ENCODE data around the gene CBR4. TPM values are rescaled to one million over a fixed set of nuclear protein-coding genes. Genes with fewer than 3 reads are reported as not detected.
A peak's percentile ranks its signal among the peaks of the same experiment; 100 is the strongest.

CBR4 gene
- total RNA-seq (ENCODE audit: low replicate concordance): 23.4 and 34.6 TPM in 2 replicates

DNA sequence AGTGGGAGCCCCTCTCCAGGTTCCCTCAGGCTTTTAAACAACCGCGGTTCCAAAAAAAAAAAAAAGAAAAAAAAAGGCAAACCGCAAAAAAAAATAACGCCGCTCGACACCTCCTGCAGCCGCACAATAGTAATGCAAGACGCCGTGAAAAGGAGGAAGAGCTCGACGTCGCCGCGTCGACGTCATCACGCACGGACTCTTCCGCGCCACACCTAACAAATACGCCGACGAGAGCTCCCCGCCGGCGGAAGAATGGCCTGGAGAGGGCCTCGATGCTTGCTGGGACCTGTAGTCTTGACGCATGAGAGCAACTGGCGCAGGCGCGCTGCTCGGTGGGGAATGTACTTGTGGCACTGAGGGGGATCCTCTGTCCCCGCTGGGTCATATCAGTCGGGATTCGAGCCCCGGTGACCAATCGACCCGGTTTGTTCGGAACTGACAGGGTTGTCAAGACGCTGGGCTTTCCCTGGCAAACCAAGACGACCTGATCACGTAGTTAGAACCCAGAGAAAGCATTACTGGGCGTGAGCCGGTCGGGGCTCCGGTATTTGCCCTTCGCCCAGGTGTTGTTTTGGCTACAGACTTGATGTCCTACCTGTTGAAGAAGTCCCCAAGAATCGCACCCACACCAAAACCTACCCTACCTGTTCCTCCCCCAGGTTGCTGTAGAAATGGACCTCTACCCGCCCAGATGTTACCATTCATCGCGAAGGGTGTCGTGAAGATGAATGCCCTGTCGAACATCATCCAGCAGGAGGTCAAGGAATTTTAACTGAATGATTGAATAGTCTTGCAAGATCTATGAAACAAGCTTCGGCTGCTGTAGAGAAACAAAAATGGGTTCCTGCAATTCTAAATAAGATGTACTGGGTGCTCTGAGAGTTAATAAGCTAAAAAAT, at the start of gene CBR4:
TSS of gene CBR4 (minus strand) at position 131 of the 899 bp plus-strand sequence. CDS start 166 bp downstream, outside the sequence.
- DNase-seq (ENCODE audit: low read depth): peak; percentile 98
- TF ChIP-seq, protein P1, sequence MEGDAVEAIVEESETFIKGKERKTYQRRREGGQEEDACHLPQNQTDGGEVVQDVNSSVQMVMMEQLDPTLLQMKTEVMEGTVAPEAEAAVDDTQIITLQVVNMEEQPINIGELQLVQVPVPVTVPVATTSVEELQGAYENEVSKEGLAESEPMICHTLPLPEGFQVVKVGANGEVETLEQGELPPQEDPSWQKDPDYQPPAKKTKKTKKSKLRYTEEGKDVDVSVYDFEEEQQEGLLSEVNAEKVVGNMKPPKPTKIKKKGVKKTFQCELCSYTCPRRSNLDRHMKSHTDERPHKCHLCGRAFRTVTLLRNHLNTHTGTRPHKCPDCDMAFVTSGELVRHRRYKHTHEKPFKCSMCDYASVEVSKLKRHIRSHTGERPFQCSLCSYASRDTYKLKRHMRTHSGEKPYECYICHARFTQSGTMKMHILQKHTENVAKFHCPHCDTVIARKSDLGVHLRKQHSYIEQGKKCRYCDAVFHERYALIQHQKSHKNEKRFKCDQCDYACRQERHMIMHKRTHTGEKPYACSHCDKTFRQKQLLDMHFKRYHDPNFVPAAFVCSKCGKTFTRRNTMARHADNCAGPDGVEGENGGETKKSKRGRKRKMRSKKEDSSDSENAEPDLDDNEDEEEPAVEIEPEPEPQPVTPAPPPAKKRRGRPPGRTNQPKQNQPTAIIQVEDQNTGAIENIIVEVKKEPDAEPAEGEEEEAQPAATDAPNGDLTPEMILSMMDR (IDR thresholded peaks at IDR 0.05; ENCODE audit: insufficient read depth, low read length): peak; percentile 39

DNA sequence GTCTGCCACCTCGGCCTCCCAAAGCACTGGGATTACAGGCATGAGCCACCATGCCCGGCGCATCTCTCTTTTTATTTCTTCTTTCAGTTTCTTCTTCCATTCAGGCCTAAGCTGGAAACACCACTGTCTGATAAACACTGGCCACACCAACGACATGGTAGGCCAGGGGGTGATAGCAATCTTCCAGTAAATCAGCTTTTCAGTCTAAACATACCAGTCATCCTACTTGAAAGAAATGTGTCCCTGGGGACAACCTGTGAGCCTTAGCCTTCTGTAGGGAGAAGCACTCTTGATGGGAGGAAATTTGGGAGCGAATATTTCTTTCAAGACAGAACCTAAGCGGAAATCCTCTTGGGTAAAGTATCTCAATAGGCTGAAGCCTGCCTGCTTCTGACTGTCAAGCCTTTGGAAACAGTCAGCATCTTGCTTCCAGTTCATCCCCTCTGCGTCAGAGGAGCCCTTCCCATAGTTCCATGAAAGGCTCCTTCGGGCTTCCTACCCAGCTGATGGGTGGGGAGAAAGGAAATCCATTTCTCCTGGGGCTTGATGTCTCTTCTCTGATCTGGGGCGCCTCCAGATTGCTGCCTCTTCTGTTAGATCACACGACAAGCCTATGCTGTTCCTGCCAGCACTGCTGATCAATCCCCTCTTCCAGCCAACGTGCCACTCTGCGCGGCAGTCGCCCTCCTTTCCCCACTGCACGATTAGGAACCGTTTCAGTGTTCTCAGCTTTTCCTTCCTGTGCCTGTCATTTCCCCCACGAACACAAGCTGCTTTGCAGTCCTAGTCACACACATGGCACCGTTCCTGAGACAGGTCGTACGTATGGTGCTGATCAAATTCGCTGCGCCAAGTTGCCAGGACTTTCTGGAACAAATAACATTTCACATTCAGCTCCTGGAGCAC, 49.5 kb upstream of the CBR4 start:
- DNase-seq (ENCODE audit: low read depth): peak; percentile 81

More for the DNA sequence above, at the start of gene CBR4:
- H3K4me3 ChIP-seq (ENCODE audit: low read depth, low read length): peak within 1 kb of the TSS; percentile 84

DNA sequence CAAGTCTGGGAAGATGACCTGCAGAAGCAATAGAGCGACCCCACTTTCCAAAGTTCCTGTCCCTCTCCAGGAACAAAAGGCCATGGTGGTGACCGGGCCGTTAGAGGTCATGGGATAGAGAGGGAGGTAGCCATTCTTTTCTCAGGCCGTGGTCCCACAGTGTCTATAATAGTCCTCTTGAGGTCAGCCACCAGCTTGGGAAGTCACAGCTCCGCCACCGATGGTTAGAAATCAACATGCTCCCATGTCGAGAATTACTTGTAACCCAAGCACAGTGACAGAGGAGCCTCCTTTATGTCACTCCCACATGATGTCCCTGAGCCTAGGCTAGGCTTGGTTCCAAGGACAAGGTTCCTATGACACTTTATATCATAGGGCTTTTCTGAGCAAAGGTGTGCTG, 48.3 kb upstream of the CBR4 start:
- TF ChIP-seq, protein P1 (IDR thresholded peaks at IDR 0.05; ENCODE audit: insufficient read depth, low read length): no peak
- H3K4me3 ChIP-seq (ENCODE audit: low read depth, low read length): no peak overlapping the region
- no peak for DNase-seq (ENCODE audit: low read depth)

More for the DNA sequence above, 49.5 kb upstream of the CBR4 start:
- no peak overlapping the region for H3K4me3 ChIP-seq (ENCODE audit: low read depth, low read length)
- TF ChIP-seq, protein P1 (IDR thresholded peaks at IDR 0.05; ENCODE audit: insufficient read depth, low read length): no peak

DNA sequence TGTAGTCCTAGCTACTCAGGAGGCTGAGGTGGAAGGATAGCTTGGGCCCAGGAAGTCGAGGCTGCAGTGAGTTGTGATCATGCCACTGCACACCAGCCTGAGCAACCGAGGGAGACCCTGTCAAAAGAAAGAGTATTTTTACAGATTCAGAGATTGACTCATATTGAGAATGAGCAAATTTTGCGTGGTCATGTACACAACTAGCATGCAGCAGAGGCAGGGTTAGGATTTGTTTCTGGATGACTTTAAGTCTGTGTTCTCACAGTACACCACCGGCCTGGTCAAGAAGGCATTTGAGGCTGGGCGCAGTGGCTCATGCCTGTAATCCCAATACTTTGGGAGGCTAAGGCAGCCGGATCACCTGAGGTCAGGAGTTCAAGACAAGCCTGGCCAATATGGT, 44.8 kb upstream of the CBR4 start:
- DNase-seq (ENCODE audit: low read depth): no peak
- H3K4me3 ChIP-seq (ENCODE audit: low read depth, low read length): no peak overlapping the region
- TF ChIP-seq, protein P1 (IDR thresholded peaks at IDR 0.05; ENCODE audit: insufficient read depth, low read length): no peak

DNA sequence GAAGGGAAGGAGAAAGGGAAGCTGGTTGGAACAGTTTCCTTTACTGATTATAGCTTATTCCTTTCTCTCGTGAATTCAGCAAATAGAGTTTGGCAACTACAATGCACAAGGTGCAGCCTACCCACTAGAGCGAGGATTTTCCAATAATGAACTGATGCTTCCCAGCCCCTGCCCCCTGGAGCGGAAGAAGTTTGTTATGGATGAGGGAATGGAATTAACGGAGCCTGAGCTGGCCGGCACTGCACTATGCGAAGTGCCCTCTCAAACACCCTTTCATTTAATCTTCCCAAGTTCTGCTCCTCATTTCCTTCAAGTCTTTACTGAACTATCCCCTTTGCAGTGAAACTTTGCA, 42.5 kb upstream of the CBR4 start:
- no peak for DNase-seq (ENCODE audit: low read depth)
- TF ChIP-seq, protein P1 (IDR thresholded peaks at IDR 0.05; ENCODE audit: insufficient read depth, low read length): no peak
- H3K4me3 ChIP-seq (ENCODE audit: low read depth, low read length): no peak overlapping the region

DNA sequence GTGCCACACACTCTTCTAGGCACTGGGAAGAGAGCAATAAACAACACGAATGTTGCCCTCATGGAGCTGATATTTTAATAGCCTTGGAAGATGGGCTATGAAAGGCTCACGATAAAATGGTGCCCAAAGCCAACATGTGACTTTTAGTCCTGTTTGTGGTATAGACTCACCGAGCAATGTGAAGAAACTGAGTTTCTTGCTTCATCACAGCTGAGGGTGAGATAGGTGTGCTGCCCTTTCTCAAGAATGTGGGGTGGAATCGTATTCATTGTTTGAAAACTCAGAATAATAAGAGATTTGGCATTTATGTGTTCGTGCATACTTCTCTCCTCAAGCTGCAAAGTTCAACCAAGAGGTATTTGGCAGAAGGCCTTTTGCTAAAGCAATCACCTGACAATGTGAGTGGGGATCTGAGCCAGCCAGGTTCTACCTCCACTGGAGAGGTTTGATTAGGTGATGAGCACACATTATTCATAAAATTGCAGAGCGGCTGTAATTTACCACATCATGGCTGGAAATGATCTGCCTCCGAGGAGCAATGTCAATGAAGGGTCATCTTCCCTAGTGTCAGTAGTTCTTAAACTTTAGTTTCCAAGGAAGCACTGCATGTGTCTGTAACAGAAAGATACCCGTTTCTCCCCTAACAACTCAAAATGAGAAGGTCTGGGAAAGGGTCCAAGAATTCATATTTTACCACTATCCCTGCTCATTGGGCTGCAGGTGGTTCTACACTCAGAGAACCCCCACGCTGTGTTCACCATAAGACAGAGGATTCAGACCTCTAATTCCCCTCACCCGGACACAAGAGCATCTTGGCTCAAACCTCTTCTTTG, 41.9 kb upstream of the CBR4 start:
- no peak for DNase-seq (ENCODE audit: low read depth)

More for the DNA sequence above, 41.9 kb upstream of the CBR4 start:
- H3K4me3 ChIP-seq (ENCODE audit: low read depth, low read length): no peak overlapping the region
- TF ChIP-seq, protein P1 (IDR thresholded peaks at IDR 0.05; ENCODE audit: insufficient read depth, low read length): no peak
